Right lobe of liver (tissue), 4 donors: ENCODE measurements around the gene SCGB1C2.

ENCODE experiments used
- CTCF ChIP-seq, 4 donors: fragments of 200-600 bp in 3 of 4; fragments of 450-650 bp in 1 of 4; IDR thresholded peaks; one replicate each; pipeline versions ENCODE4 v1.5.1 to v1.8.0; 2016 to 2022; ENCODE audit warnings: antibody characterized with exemption in 4 of 4, mild to moderate bottlenecking in 2 of 4
- POLR2A ChIP-seq: fragments of 450-650 bp; IDR thresholded peaks from one replicate; pipeline ENCODE4 v1.6.1; 2017; ENCODE audit warnings: antibody characterized with exemption, mild to moderate bottlenecking
- donor health status: DM: no; HTN: no; CAD: no.
- donor health status: DM: no; HTN: no; CAD: no.
- donor health status: DM: no; HTN: yes; CAD: no.

GRCh38 chr17:161481-161880 is 24.1 kb downstream of the SCGB1C2 start:
- TF ChIP-seq POLR2A (no peak), CTCF (IDR thresholded peaks at IDR 0.05) (no peak)
